Stimulated activated CD8-positive, alpha-beta memory T cell treated with anti-CD3 and anti-CD28 coated beads, Interleukin-7, amount 100 ng/mL, for 24 hours (primary cell): ENCODE measurements around the gene VEGFA.
"Not testable (repeated sequence)": the region's sequence is repeated elsewhere in the genome, so short reads cannot be mapped to it uniquely, and the experiment has no call there.

ENCODE experiments used
- DNase-seq: peaks from one replicate; pipeline ENCODE4 v3.0.0-alpha.2; 2020; ENCODE audit warnings: low read depth

VEGFA gene

GRCh38 chr6:43803783-43804549, 34.0 kb downstream of the VEGFA start:
- DNase-seq, result no peak

- DNase-seq, result no peak
Observed at GRCh38 chr6:43804550-43805223, 34.7 kb downstream of the VEGFA start.

- DNase-seq, result no peak
Observed at GRCh38 chr6:43805699-43806042, 35.7 kb downstream of the VEGFA start.

- no peak for DNase-seq
Observed at GRCh38 chr6:43806043-43806757, 36.2 kb downstream of the VEGFA start.

GRCh38 chr6:43806758-43807227, 36.8 kb downstream of the VEGFA start:
- DNase-seq, result no peak

- DNase-seq, result no peak
Observed at GRCh38 chr6:43807228-43808061, 37.4 kb downstream of the VEGFA start.

DNA sequence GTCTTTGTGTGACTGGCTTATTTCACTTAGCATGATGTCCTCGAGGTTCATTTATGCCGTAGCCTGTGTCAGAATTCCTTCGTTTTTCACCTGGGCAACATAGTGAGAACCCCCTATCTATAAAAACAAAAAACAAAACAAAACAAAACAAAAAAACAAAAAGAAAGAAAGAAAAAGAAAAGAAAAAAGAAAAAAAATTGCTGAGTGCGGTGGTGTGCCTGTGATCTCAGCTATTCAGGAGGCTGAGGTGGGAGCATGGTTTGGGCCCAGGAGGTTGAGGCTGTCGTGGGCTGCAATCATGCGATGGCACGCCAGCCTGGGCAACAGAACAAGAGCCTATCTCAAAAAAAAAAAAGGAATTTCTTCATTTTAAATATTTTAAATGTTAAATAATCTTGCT, 38.4 kb downstream of the VEGFA start:
- no peak for DNase-seq

- DNase-seq, result no peak
Observed at GRCh38 chr6:43809417-43810305, 39.6 kb downstream of the VEGFA start.

DNA sequence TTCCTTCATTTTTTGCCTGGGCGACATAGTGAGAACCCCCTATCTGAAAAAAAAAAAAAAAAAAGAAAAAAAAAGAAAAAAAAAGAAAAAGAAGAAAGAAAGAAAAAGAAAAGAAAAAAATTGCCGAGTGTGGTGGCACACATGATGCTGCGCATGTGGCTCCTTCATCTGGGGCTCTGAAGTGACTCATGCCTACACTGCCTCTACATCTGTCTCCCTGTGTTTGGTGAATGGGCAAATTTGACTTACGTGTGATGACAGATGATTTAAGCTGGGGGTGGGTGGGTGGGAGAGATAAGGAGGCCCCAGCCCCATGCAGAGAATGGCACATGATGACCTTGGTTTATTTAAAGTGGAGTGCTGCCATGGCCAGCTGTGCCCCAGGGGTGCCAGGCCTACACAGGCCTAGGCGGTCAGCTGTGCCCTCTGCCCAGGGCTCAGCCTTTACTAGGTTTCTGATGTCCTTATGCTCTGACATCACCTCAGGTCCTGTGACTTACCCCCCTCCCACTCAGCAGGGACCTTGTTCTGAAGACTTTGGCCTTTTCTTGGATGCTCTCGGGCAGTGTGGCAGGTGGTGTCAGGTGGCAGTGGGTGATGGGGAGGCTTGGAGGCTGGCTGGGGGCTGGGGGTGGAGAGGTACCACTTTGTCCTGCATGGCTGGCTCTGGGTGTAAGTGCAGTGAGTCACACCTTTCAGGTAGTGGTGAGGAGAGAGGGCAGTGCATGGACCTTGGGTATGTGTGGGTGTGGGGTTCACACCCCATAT, 41.1 kb downstream of the VEGFA start:
- DNase-seq, result no peak

DNA sequence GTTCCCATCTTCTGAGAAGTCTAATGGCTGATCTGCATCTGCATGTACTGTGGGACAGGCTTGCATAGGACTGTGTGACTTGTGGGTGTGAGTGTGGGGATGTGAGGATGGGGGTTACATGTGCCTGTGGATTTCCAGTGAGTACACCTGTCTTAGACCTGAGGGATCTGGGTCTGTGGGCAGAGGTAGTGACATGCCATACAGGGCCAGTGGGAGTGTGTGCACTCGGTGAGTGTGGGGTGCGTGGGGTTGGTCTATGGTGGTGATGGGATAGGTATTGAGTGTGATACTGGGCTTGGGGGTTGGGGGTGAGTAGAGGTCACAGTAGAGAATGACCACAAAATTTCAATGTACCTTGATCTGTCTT, 41.7 kb downstream of the VEGFA start:
- no peak for DNase-seq

GRCh38 chr6:43812850-43813578, 43.0 kb downstream of the VEGFA start:
- DNase-seq, result no peak

- no peak for DNase-seq
Observed at GRCh38 chr6:43814111-43814510, 44.1 kb downstream of the VEGFA start.

DNA sequence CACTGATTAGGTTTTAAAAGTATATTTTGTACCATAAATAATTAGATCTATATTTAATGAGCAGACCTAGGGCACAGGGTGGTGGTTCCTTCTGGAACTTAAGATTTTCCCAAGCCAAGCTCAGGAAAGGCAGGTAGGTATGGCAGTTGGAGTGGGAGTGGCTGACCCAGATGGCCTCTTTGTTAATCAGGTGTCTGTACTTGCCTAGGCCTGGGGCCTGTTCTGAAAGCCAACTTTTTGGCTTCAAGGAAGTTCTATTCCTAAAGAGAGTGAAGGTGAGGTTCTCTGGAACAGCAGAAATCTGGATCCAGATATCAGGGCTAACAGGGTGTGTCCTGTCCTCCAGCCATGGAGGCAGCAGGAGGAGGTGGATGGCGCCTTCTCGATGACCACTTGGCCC, 44.9 kb downstream of the VEGFA start:
- no peak for DNase-seq

DNA sequence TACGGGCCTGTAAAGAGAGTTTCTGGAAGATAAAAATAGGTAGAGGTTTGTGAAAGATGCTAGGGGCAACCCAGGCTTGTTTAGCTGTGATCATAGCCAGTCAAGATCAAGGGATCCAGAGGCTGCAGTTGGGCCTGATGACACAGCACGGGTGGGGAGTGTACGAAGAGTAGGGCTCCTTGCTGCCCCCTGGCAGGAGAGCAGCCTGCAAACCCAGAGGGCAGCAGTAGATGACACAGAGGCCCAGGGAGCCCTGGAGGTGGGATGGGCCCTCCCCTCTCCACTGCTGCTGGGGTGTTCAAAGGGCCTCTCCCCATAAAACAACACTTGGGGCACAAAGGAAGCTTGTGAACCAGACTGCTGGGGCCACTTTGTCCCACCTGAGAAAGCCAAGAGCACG, 47.2 kb downstream of the VEGFA start:
- no peak for DNase-seq

GRCh38 chr6:43818973-43819372, 49.0 kb downstream of the VEGFA start:
- DNase-seq, result not testable (repeated sequence)

DNA sequence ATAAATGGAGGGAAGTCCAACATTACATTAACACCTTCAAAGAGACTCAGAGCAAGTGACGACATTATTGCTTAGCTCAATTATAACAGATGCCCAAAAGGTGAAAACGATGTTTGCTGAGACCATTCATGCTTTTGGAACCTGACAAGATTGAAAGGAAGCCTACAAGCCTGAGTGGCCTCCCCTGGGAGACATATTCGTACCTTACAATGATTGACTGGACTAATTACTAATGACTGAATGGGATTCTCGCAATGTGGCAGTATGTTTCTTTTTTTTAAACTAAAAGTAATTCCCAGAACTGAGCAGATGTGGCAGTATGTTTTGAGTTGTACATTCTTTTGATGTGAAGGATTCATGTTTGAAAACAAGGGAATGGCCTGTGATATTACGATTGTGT, 49.9 kb downstream of the VEGFA start:
- no peak for DNase-seq

DNA sequence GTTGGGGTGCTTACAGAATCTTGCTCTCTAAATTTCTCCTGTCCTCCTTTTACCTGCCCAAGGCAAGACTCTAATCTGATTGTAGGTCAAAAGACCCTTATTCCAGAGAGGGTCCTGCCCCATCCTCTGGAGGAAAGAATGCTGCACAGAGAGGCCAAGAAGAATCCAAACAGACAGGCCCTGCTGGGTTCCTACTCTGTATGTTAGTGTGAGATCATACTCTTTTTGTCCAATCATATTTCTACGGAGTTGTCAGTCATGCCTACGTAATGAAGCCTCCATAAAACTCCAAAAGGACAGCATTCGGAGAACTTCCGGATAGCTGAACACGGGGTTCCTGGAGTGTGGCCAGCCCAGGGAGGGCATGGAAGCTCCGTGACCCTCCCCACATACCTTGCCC, 50.5 kb downstream of the VEGFA start:
- DNase-seq, result no peak

GRCh38 chr6:43821101-43821886, 51.3 kb downstream of the VEGFA start:
- no peak for DNase-seq

- DNase-seq, result no peak
Observed at GRCh38 chr6:43823390-43823789, 53.4 kb downstream of the VEGFA start.
